ENCODE results near the gene C2CD2. TPM values are rescaled to one million over a fixed set of nuclear protein-coding genes. Genes with fewer than 3 reads are reported as not detected.

The C2CD2 gene
- total and polyA plus RNA-seq, 2 experiments from 2014 or later: 4.5 to 16.2 TPM

DNA sequence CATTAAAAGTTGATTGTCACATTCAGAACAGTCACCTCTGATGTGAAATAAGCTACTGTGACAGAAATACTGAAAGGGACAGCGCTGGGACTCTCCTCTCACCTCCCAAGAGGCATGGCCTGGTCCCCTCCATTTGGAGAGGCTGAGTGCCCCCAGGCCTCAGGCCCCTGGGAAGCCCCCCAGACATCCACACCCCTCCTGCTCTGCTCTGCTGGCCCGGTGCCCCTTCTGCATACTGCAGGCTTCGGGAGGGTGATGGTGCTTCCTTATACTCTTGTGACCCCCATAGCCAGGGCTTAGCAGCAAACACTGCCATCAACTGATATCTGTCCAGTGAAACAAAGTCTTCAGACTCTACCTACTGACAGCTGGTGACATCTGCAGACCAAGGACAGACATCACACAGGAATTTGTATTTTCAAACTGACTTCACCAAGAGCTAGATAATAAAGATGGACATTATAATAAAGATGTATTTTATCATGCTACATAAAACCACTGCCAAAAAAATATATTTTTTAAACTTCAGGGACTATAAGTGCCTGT, 36.9 kb downstream of the C2CD2 start:
- no peak overlapping the region for H2AFZ ChIP-seq
- Mint-ChIP-seq H3K36me3 (ENCODE audit: low read depth) (peaks cover 23% of the 10 kb centered on the region), H3K27me3 (ENCODE audit: insufficient read depth, low read depth, poor library complexity) (peaks cover 4% of the 10 kb centered on the region), H3K27ac (no peak overlapping the region), H3K9me3 (peaks cover 3% of the 10 kb centered on the region; the same call in 1 of the 3 replicates), H3K4me3 (no peak overlapping the region), H3K4me1 (no peaks in the 10 kb centered on the region)
- H3K4me2 ChIP-seq: no peak overlapping the region
- H3K79me2 ChIP-seq (replicated peaks; ENCODE audit: insufficient read depth): no peaks in the 10 kb centered on the region
- no peak overlapping the region for H3K27ac ChIP-seq (ENCODE audit: low read depth)
- no peaks in the 10 kb centered on the region for H3K4me1 ChIP-seq (ENCODE audit: insufficient read depth)
- no peak overlapping the region for H3K4me3 ChIP-seq
- TF ChIP-seq JUNB (IDR thresholded peaks at IDR 0.05; ENCODE audit: unreplicated experiment) (no peak), NANOG (IDR thresholded peaks at IDR 0.05; ENCODE audit: borderline replicate concordance) (no peak), ZNF462 (CRISPR knock-in tag; IDR thresholded peaks at IDR 0.05) (no peak), EZH2 (IDR thresholded peaks at IDR 0.05; ENCODE audit: low read depth, unreplicated experiment) (no peak), EZH2phosphoT487 (IDR thresholded peaks at IDR 0.05; ENCODE audit: unreplicated experiment) (no peak), ETS1 (IDR thresholded peaks at IDR 0.05) (no peak), ZNF114 (CRISPR knock-in tag; IDR thresholded peaks at IDR 0.05) (no peak), CREB1 (CRISPR knock-in tag; IDR thresholded peaks at IDR 0.05; ENCODE audit: low read depth) (no peak), STAT1 (IDR thresholded peaks at IDR 0.05; ENCODE audit: unreplicated experiment) (no peak), REST (IDR thresholded peaks at IDR 0.05; ENCODE audit: unreplicated experiment) (no peak), POLR2AphosphoS5 (IDR thresholded peaks at IDR 0.05; ENCODE audit: low read depth) (no peak), CTCF (conservative IDR thresholded peaks at IDR 0.05; ENCODE audit: low read depth in 2 of 2) (no peak), ZNF331 (CRISPR knock-in tag; IDR thresholded peaks at IDR 0.05; ENCODE audit: low read depth) (no peak)
- no peaks in the 10 kb centered on the region for H3K9me2 ChIP-seq (ENCODE audit: insufficient read depth)
- H3K27me3 ChIP-seq (ENCODE audit: insufficient read depth): no peaks in the 10 kb centered on the region
- no peaks in the 10 kb centered on the region for H4K20me1 ChIP-seq (replicated peaks; ENCODE audit: insufficient read depth)
- ATAC-seq (no peak), DNase-seq (ENCODE audit: low spot score) (no peak)
- no peaks in the 10 kb centered on the region for H3F3A ChIP-seq (replicated peaks; ENCODE audit: low read depth)
- no peaks in the 10 kb centered on the region for H3K36me3 ChIP-seq (ENCODE audit: insufficient read depth)
